Transverse colon (tissue), 4 donors: ENCODE data around the gene MAGI1. TPM values are rescaled to one million over a fixed set of nuclear protein-coding genes. Genes with fewer than 3 reads are reported as not detected.

ENCODE experiments used
- DNase-seq: peaks from one replicate; pipeline ENCODE4 v3.0.0-alpha.2; 2019
- H3K27ac ChIP-seq, 4 donors: fragments of 200-600 bp; sonication (generic); 2 replicates each; pipeline ENCODE4 v1.5.1; 2016 to 2018; ENCODE audit warnings: inconsistent platforms in 4 of 4
- H3K27me3 ChIP-seq: fragments of 200-600 bp; sonication (generic); 2 replicates; pipeline ENCODE4 v1.5.1; 2017; ENCODE audit warnings: inconsistent platforms
- H3K36me3 ChIP-seq, 4 donors: fragments of 200-600 bp; sonication (generic); 2 replicates each; pipeline ENCODE4 v1.5.1; 2017 to 2019; ENCODE audit warnings: inconsistent platforms in 4 of 4
- H3K4me1 ChIP-seq, 4 donors: fragments of 200-600 bp; sonication (generic); 2 replicates each; pipeline ENCODE4 v1.5.1; 2017 to 2020; ENCODE audit warnings: inconsistent platforms in 4 of 4
- H3K4me3 ChIP-seq, 4 donors: fragments of 200-600 bp; sonication (generic); 1 replicate in 1 of 4; 2 replicates in 3 of 4; pipeline versions ENCODE4 v1.5.1 to v1.6.1; 2017 to 2019; ENCODE audit warnings: inconsistent platforms in 4 of 4
- H3K9me3 ChIP-seq, 2 donors: fragments of 200-600 bp; sonication (generic); 2 replicates each; pipeline ENCODE4 v1.5.1; 2017 to 2019; ENCODE audit warnings: inconsistent platforms in 2 of 2
- EP300 ChIP-seq: sonication (generic); formaldehyde crosslinking; IDR thresholded peaks from one replicate; pipeline ENCODE4 v1.6.1; 2017; ENCODE audit warnings: antibody characterized with exemption, low read depth
- POLR2A ChIP-seq: fragments of 450-650 bp; IDR thresholded peaks from one replicate; pipeline ENCODE4 v1.6.1; 2016; ENCODE audit warnings: antibody characterized with exemption, mild to moderate bottlenecking, moderate library complexity
- POLR2AphosphoS5 ChIP-seq, 3 donors: sonication (generic); formaldehyde crosslinking; IDR thresholded peaks; one replicate each; pipeline ENCODE4 v1.6.1; 2016; ENCODE audit warnings: antibody characterized with exemption in 3 of 3
- WGBS, 2 donors: methylation state at CpG; one replicate each; pipeline ENCODE4 v1.1.5; 2018; ENCODE audit warnings: low coverage in 1 of 2; 5-methylcytosine and 5-hydroxymethylcytosine counted together
- in situ Hi-C, 4 donors: fragments of 200-750 bp; cut with MboI; loops; one replicate each; pipeline versions ENCODE4 v1.15.0 to v1.15.1; 2017; ENCODE audit warnings: low sequenced_read_pairs in 3 of 4, low pct_ligation_motif_present in 1 of 4, low pct_unique_long_range_greater_than_20kb in 1 of 4
- intact Hi-C: fragments of 100-400 bp; cut with DNase I; formaldehyde crosslinking; loops from one replicate; pipeline ENCODE4 v1.15.1; 2023; ENCODE audit warnings: low total_unique reads
- total RNA-seq, 4 donors: library from RNA; depleted of rRNA; stranded (reverse); fragments of >200 nt; gene quantifications; one replicate each; pipeline ENCODE4 v1.1.0, GENCODE V29; 2016
- TF ChIP-seq, protein P1 (sequence below), 5 experiments: fragments of 200-600 bp in 3 of 5; fragments of 450-650 bp in 2 of 5; sonication (generic) in 3 of 5; IDR thresholded peaks; 1 replicate in 2 of 5; 2 replicates in 3 of 5; pipeline ENCODE4 v1.5.1; 2016 to 2017; ENCODE audit warnings: antibody characterized with exemption in 5 of 5, inconsistent platforms in 3 of 5, mild to moderate bottlenecking in 2 of 5, moderate library complexity in 1 of 5

The MAGI1 gene
- total RNA-seq, 4 donors from 2014 or later, result 50.8 to 190 (median 67.4) TPM

DNA sequence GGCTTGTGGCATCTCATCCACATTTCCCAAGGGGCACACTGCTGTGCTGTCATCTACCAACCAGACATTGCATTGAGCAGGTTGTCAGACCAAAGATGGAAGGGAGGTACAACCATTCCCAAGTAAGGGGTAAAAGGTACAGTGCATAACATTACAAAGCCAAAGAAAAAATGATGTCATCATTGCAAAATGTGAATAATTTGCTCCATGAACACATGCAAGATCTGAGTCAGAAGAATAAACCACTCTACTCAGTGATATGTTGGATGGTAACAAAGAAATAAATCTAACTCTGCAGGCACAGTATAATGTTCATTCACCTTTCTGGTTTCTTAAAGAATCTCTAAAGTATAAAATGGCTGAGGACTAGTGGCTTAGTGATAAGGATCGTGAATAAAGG is 202.7 kb downstream of the MAGI1 start:
- intact Hi-C loops (no loop called here), in situ Hi-C loops (no loop called here)
- Histone ChIP-seq H3K36me3 (no peaks in the 10 kb centered on the region), H3K27ac (no peak overlapping the region), H3K27me3 (no peaks in the 10 kb centered on the region), H3K9me3 (no peaks in the 10 kb centered on the region), H3K4me3 (no peak overlapping the region), H3K4me1 (no peaks in the 10 kb centered on the region)
- 80 to 88% methylated on average over 1 of the region's 1 CpG for WGBS, 2 donors
- DNase-seq, result no peak
- TF ChIP-seq, protein P1, sequence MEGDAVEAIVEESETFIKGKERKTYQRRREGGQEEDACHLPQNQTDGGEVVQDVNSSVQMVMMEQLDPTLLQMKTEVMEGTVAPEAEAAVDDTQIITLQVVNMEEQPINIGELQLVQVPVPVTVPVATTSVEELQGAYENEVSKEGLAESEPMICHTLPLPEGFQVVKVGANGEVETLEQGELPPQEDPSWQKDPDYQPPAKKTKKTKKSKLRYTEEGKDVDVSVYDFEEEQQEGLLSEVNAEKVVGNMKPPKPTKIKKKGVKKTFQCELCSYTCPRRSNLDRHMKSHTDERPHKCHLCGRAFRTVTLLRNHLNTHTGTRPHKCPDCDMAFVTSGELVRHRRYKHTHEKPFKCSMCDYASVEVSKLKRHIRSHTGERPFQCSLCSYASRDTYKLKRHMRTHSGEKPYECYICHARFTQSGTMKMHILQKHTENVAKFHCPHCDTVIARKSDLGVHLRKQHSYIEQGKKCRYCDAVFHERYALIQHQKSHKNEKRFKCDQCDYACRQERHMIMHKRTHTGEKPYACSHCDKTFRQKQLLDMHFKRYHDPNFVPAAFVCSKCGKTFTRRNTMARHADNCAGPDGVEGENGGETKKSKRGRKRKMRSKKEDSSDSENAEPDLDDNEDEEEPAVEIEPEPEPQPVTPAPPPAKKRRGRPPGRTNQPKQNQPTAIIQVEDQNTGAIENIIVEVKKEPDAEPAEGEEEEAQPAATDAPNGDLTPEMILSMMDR (IDR thresholded peaks at IDR 0.05), result no peak
- TF ChIP-seq POLR2AphosphoS5 (IDR thresholded peaks at IDR 0.05), result no peak
- TF ChIP-seq POLR2A, result no peak
- no peak for TF ChIP-seq EP300

DNA sequence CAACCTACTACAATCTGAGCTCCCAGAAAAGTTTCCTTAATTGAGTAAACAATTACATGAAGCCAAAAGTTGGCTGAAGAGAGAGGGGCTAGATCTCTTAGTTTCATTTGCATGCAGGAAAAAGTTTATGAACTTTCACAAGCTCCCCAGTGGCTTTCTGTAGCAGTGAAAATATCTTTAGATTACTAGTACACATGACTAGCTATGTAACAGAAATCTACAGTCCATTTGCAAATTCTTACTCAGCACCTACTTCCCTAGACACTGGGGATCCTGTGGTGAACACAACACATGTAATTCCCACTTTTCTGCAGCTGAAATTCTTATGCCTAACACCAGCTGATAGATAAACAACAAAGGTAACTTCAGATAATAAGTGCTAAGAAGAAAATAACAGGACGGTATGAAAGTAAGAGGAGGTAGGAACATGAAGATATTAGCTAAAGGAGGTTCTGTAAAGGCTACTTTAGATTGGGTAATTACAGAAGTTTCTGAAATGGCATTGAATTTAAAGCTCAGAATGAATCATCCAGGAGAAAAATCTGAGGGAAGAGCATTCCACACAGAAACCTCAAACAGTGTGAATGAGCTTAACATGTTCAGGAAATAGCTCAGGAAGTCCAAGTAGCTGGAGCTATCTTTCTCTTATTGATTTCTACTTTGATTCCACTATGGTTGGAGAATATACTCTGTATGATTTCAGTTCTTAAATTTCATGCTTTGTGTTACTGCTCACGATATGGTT is 204.8 kb downstream of the MAGI1 start:
- H3K36me3 ChIP-seq, result no peaks in the 10 kb centered on the region
- intact Hi-C loops (no loop called here), in situ Hi-C loops (no loop called here)
- H3K27me3 ChIP-seq, result no peaks in the 10 kb centered on the region
- H3K27ac ChIP-seq, result no peak overlapping the region
- DNase-seq, result no peak
- TF ChIP-seq POLR2A, result no peak
- TF ChIP-seq, protein P1 (IDR thresholded peaks at IDR 0.05), result no peak
- no peak for TF ChIP-seq POLR2AphosphoS5 (IDR thresholded peaks at IDR 0.05)
- TF ChIP-seq EP300, result no peak
- no peak overlapping the region for H3K4me3 ChIP-seq
- H3K9me3 ChIP-seq, result no peaks in the 10 kb centered on the region
- WGBS, 2 donors, result 81 to 85% methylated on average over 2 of the region's 2 CpGs
- no peaks in the 10 kb centered on the region for H3K4me1 ChIP-seq

DNA sequence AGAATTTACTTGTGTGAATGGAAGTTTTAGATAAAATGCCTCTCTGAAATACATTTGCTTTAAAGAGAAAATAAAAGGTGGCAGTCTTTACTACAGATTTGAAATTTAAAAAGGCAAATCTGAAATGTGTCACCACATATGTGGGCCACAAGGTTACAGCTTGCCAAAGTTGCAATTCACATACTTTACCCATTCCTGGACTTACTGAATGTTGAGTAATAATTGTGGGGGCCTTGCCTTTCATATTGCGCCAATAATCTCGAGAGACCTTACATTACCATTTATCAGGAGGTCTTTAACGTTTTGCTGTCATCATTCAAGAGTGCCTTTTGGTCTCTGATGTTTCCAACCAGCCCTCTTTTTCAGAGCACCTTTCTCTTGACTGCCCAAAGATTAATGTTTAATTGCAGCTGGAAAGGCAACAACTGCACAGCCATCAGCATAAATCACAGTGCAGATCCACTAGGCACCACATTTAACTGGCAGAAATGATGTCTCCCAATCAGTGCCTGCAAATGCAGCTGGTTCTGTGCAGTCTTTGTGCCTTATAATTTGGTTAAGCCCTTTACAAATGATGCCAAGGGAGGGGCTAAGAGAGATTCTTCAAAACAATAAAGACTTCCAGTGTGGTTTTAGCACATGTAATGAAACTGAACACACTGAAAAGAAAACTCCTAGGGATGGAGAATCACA is 206.8 kb downstream of the MAGI1 start:
- in situ Hi-C loops, result no loop called here
- H3K4me1 ChIP-seq, result no peaks in the 10 kb centered on the region
- H3K27ac ChIP-seq, result no peak overlapping the region
- H3K4me3 ChIP-seq, result no peak overlapping the region
- no peaks in the 10 kb centered on the region for H3K9me3 ChIP-seq
- H3K36me3 ChIP-seq, result no peaks in the 10 kb centered on the region
- 62 to 66% methylated on average over 3 of the region's 3 CpGs for WGBS, 2 donors
- intact Hi-C loops, result no loop called here
- no peak for DNase-seq
- TF ChIP-seq, protein P1 (IDR thresholded peaks at IDR 0.05), result no peak
- TF ChIP-seq EP300 (no peak), POLR2A (no peak), POLR2AphosphoS5 (IDR thresholded peaks at IDR 0.05) (no peak)
- no peaks in the 10 kb centered on the region for H3K27me3 ChIP-seq

DNA sequence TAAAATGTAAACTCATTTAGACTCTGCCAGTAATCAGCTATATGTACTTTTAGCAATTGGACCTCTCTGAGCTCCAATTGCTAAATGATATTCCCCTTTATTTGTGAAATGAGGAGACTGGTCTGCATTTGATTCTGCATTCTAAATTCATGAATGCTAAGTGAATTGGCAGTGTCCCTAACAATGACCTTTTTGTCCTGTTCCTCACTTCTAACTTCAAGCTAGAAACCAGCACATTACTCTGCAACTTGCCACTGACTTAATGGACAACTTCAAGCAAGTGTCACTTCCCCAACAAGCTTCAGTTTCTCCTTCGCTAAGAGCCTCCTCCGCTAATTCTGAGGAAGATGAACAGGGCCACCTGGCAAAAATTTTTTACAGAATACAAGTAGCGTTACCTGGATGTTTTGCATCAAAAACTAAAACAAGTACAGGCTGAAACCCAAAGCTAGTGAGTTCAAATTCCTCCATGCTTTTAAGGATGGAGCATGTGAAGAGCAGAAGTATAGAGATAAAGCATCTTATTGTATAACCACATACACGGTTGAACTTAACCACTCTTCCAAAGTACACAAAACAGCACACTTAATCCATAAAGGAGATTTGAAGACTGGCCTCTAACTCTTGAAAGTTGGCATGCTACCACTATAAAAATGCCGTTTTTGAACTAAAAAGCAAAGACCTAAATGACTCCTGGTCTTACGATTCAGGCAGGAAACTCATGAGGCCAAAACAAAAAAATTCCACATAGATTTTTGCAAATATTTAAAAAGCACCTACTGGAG is 207.6 kb downstream of the MAGI1 start:
- 70 to 72% methylated on average over 6 of the region's 6 CpGs for WGBS, 2 donors
- H3K27me3 ChIP-seq, result no peaks in the 10 kb centered on the region
- in situ Hi-C loops (no loop called here), intact Hi-C loops (no loop called here)
- no peaks in the 10 kb centered on the region for H3K4me1 ChIP-seq
- H3K36me3 ChIP-seq, result no peaks in the 10 kb centered on the region
- H3K27ac ChIP-seq, result no peak overlapping the region
- no peak overlapping the region for H3K4me3 ChIP-seq
- no peaks in the 10 kb centered on the region for H3K9me3 ChIP-seq
- DNase-seq, result no peak
- TF ChIP-seq, protein P1 (IDR thresholded peaks at IDR 0.05), result no peak
- no peak for TF ChIP-seq POLR2AphosphoS5 (IDR thresholded peaks at IDR 0.05)
- TF ChIP-seq POLR2A, result no peak
- TF ChIP-seq EP300, result no peak
